K562 (cell line): Measurements from ENCODE around the gene PTPN5. TPM values are rescaled to one million over a fixed set of nuclear protein-coding genes. Genes with fewer than 3 reads are reported as not detected.
A peak's percentile ranks its signal among the peaks of the same experiment; 100 is the strongest.

Source experiments
- BRD4 ChIP-seq: fragments of 200-600 bp; sonication (generic); IDR thresholded peaks from 2 replicates; pipeline ENCODE4 v1.6.1; 2017; ENCODE audit warnings: inconsistent platforms
- CBX2 ChIP-seq: fragments of 200-600 bp; sonication (generic); IDR thresholded peaks from one replicate; pipeline ENCODE4 v1.6.1; 2012; ENCODE audit warnings: mild to moderate bottlenecking, low read length, inconsistent platforms; ENCODE audit not compliant: insufficient read depth, poor library complexity, severe bottlenecking
- HES1 ChIP-seq: fragments of 450-650 bp; IDR thresholded peaks from 2 replicates; pipeline ENCODE4 v1.6.1; 2016; ENCODE audit warnings: low read depth, mild to moderate bottlenecking, moderate library complexity
- RBM25 ChIP-seq: fragments of 200-400 bp; formaldehyde crosslinking; IDR thresholded peaks from 2 replicates; pipeline ENCODE4 v1.6.1; 2018; ENCODE audit warnings: low read length, low read depth, moderate library complexity; ENCODE audit not compliant: severe bottlenecking
- SMARCA5 ChIP-seq: fragments of 450-650 bp; IDR thresholded peaks from 2 replicates; pipeline ENCODE4 v1.6.1; 2016
- SRSF9 ChIP-seq: fragments of 200-400 bp; formaldehyde crosslinking; IDR thresholded peaks from 2 replicates; pipeline ENCODE4 v1.6.1; 2017; ENCODE audit warnings: low read depth, low read length, borderline replicate concordance
- polyA plus RNA-seq, 8 experiments: library from polyadenylated mRNA; depleted of rRNA in 4 of 8; stranded (reverse) in 5 of 8; unstranded in 3 of 8; fragments of >200 nt; fragmentation: Nextera tagmentation in 2 of 8; fragmentation: Illumina TruSeq in 1 of 8; extraction: Ambion mirVana in 2 of 8; extraction: Trizol in 1 of 8; gene quantifications; 2 replicates each; pipeline versions ENCODE4 v1.2.1 to v1.2.3, GENCODE V29; 2011 to 2014; ENCODE audit warnings: inconsistent platforms in 1 of 8, missing spikeins in 1 of 8
- total RNA-seq, 7 experiments: library from RNA; depleted of rRNA in 6 of 7; stranded (reverse); fragments of >200 nt in 6 of 7; fragmentation: Illumina TruSeq in 2 of 7; extraction: Trizol in 2 of 7; gene quantifications; 2 replicates each; pipeline versions ENCODE4 v1.2.1 to v1.2.3, GENCODE V29; 2011 to 2021; ENCODE audit warnings: low replicate concordance in 1 of 7
- TF ChIP-seq, protein P1 (sequence below): fragments of 450-650 bp; conservative IDR thresholded peaks from 2 replicates; pipeline ENCODE4 v1.6.1; 2016; ENCODE audit warnings: missing genetic modification characterization, low read depth, mild to moderate bottlenecking, control low read depth, missing compliant biosample characterization
- TF ChIP-seq, protein P2 (sequence below), 3 experiments: IDR thresholded peaks in 2 of 3; conservative IDR thresholded peaks in 1 of 3; 2 replicates each; pipeline ENCODE4 v1.5.1; 2011 to 2012; ENCODE audit warnings: low read length in 3 of 3, mild to moderate bottlenecking in 3 of 3, control low read depth in 2 of 3, improper control_type of control experiment in 1 of 3, inconsistent platforms in 1 of 3, low read depth in 1 of 3, mixed read lengths in 1 of 3, moderate library complexity in 1 of 3; ENCODE audit not compliant: insufficient read depth in 2 of 3

Gene PTPN5
- total and polyA plus RNA-seq, 9 of the 15 experiments (the other 6 are each of a cell fraction or from before 2014, with no cell fraction given): not detected

- no peak for TF ChIP-seq BRD4
- no peak for TF ChIP-seq SRSF9
- TF ChIP-seq, protein P1, sequence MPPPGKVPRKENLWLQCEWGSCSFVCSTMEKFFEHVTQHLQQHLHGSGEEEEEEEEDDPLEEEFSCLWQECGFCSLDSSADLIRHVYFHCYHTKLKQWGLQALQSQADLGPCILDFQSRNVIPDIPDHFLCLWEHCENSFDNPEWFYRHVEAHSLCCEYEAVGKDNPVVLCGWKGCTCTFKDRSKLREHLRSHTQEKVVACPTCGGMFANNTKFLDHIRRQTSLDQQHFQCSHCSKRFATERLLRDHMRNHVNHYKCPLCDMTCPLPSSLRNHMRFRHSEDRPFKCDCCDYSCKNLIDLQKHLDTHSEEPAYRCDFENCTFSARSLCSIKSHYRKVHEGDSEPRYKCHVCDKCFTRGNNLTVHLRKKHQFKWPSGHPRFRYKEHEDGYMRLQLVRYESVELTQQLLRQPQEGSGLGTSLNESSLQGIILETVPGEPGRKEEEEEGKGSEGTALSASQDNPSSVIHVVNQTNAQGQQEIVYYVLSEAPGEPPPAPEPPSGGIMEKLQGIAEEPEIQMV (tag): no peak
- TF ChIP-seq CBX2: no peak
- TF ChIP-seq, protein P2, sequence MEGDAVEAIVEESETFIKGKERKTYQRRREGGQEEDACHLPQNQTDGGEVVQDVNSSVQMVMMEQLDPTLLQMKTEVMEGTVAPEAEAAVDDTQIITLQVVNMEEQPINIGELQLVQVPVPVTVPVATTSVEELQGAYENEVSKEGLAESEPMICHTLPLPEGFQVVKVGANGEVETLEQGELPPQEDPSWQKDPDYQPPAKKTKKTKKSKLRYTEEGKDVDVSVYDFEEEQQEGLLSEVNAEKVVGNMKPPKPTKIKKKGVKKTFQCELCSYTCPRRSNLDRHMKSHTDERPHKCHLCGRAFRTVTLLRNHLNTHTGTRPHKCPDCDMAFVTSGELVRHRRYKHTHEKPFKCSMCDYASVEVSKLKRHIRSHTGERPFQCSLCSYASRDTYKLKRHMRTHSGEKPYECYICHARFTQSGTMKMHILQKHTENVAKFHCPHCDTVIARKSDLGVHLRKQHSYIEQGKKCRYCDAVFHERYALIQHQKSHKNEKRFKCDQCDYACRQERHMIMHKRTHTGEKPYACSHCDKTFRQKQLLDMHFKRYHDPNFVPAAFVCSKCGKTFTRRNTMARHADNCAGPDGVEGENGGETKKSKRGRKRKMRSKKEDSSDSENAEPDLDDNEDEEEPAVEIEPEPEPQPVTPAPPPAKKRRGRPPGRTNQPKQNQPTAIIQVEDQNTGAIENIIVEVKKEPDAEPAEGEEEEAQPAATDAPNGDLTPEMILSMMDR (IDR thresholded peaks at IDR 0.05 in 2 of 3, conservative IDR thresholded peaks at IDR 0.05 in 1 of 3; ENCODE audit: insufficient read depth in 2 of 3, low read depth in 1 of 3, low read length in 3 of 3): peak in 1 of 3 experiments; percentile 29; a peak in 1 of 6 replicates
- TF ChIP-seq RBM25: peak; percentile 94
- TF ChIP-seq SMARCA5: peak; percentile 70; the same call in 1 of the 2 replicates
- TF ChIP-seq HES1: no peak
- TF ChIP-seq, all 486 proteins: peak for 5
Observed at GRCh38 chr11:18741783-18742182, 49.8 kb downstream of the PTPN5 start (continued).
